Measurements from ENCODE around the gene BLZF1.
A peak's percentile ranks its signal among the peaks of the same experiment; 100 is the strongest.

The BLZF1 gene

GRCh38 chr1:169367686-169368405 is at the start of gene BLZF1, which contains the start of gene NME7:
TSS of gene BLZF1 (plus strand) at chr1:169368195. CDS start at chr1:169369523, 1,328 bp downstream.
TSS of gene NME7 (minus strand) at chr1:169367797. CDS start at chr1:169367710, 87 bp downstream.
- Histone ChIP-seq H3K4me3 (ENCODE audit: low read depth, low read length) (peak within 1 kb of the TSS; percentile 88), H3K4me1 (no peaks in the 10 kb centered on the region), H3K27me3 (ENCODE audit: control insufficient read depth, insufficient read depth, low read length) (no peaks in the 10 kb centered on the region), H3K79me2 (peaks cover 7% of the 10 kb centered on the region), H3K27ac (peak within 1 kb of the TSS; percentile 89), H2AFZ (peak within 1 kb of the TSS; percentile 89), H3K9ac (no peak within 1 kb of the TSS), H3K4me2 (ENCODE audit: low read length) (peak within 1 kb of the TSS; percentile 84), H3K9me3 (ENCODE audit: control insufficient read depth, low read length) (no peaks in the 10 kb centered on the region), H3K36me3 (ENCODE audit: control insufficient read depth, insufficient read depth, low read length) (no peaks in the 10 kb centered on the region)
- no peak for TF ChIP-seq CTCF (IDR thresholded peaks at IDR 0.05)

- no peak overlapping the region for H3K9ac ChIP-seq
- TF ChIP-seq CTCF (IDR thresholded peaks at IDR 0.05), result no peak
- H3K4me2 ChIP-seq (ENCODE audit: low read length), result no peak overlapping the region
- H3K27me3 ChIP-seq (ENCODE audit: control insufficient read depth, insufficient read depth, low read length), result no peaks in the 10 kb centered on the region
- H3K4me3 ChIP-seq (ENCODE audit: low read depth, low read length), result no peak overlapping the region
- no peaks in the 10 kb centered on the region for H3K4me1 ChIP-seq
- H3K9me3 ChIP-seq (ENCODE audit: control insufficient read depth, low read length), result no peaks in the 10 kb centered on the region
- H3K36me3 ChIP-seq (ENCODE audit: control insufficient read depth, insufficient read depth, low read length), result no peaks in the 10 kb centered on the region
- no peak overlapping the region for H2AFZ ChIP-seq
- H3K27ac ChIP-seq, result no peak overlapping the region
- no peaks in the 10 kb centered on the region for H3K79me2 ChIP-seq
Measured at GRCh38 chr1:169318536-169319244, 49.3 kb upstream of the BLZF1 start.

GRCh38 chr1:169321539-169321938 is 46.5 kb upstream of the BLZF1 start:
- no peak for TF ChIP-seq CTCF (IDR thresholded peaks at IDR 0.05)
- Histone ChIP-seq H3K79me2 (no peaks in the 10 kb centered on the region), H3K9ac (no peak overlapping the region), H3K36me3 (ENCODE audit: control insufficient read depth, insufficient read depth, low read length) (no peaks in the 10 kb centered on the region), H2AFZ (no peak overlapping the region), H3K4me3 (ENCODE audit: low read depth, low read length) (no peak overlapping the region), H3K27me3 (ENCODE audit: control insufficient read depth, insufficient read depth, low read length) (no peaks in the 10 kb centered on the region), H3K4me1 (no peaks in the 10 kb centered on the region), H3K27ac (no peak overlapping the region), H3K4me2 (ENCODE audit: low read length) (no peak overlapping the region), H3K9me3 (ENCODE audit: control insufficient read depth, low read length) (no peaks in the 10 kb centered on the region)

- Histone ChIP-seq H3K27ac (no peak overlapping the region), H2AFZ (no peak overlapping the region), H3K27me3 (ENCODE audit: control insufficient read depth, insufficient read depth, low read length) (no peaks in the 10 kb centered on the region), H3K4me1 (no peaks in the 10 kb centered on the region), H3K4me2 (ENCODE audit: low read length) (no peak overlapping the region), H3K9me3 (ENCODE audit: control insufficient read depth, low read length) (no peaks in the 10 kb centered on the region), H3K4me3 (ENCODE audit: low read depth, low read length) (no peak overlapping the region), H3K79me2 (no peaks in the 10 kb centered on the region), H3K36me3 (ENCODE audit: control insufficient read depth, insufficient read depth, low read length) (no peaks in the 10 kb centered on the region), H3K9ac (no peak overlapping the region)
- no peak for TF ChIP-seq CTCF (IDR thresholded peaks at IDR 0.05)
Measured at GRCh38 chr1:169322138-169322537, 45.9 kb upstream of the BLZF1 start.

Measured in parathyroid adenoma (tissue), 2 donors.